GM23338 (cell line): ENCODE data around the gene MIX23. TPM values are rescaled to one million over a fixed set of nuclear protein-coding genes. Genes with fewer than 3 reads are reported as not detected.

Source experiments
- ATAC-seq: fragments of 200-7000 bp; cut with Tn5 transposase; 3 replicates; pipeline ENCODE4 v1.9.1; 2020
- DNase-seq: peaks from one replicate; pipeline ENCODE4 v3.0.0-alpha.2; 2015; ENCODE audit warnings: low spot score
- H2AFZ ChIP-seq: fragments of 200-600 bp; sonication (generic); 2 replicates; pipeline ENCODE4 v1.8.0; 2016; ENCODE audit warnings: antibody characterized with exemption, mild to moderate bottlenecking, moderate library complexity
- H3F3A ChIP-seq: fragments of 200-600 bp; sonication (generic); replicated peaks from 2 replicates; pipeline ENCODE4 v1.8.0; 2017; ENCODE audit warnings: antibody characterized with exemption, mixed run types, low read depth
- H3K27ac ChIP-seq: fragments of 200-600 bp; sonication (generic); 2 replicates; pipeline ENCODE4 v1.6.1; 2016; ENCODE audit warnings: low read depth
- H3K27me3 ChIP-seq: fragments of 200-600 bp; sonication (generic); 2 replicates; pipeline ENCODE4 v1.8.0; 2016; ENCODE audit warnings: mild to moderate bottlenecking, mixed run types, moderate library complexity; ENCODE audit not compliant: insufficient read depth
- H3K36me3 ChIP-seq: fragments of 200-600 bp; sonication (generic); 2 replicates; pipeline ENCODE4 v1.8.0; 2016; ENCODE audit warnings: mild to moderate bottlenecking; ENCODE audit not compliant: insufficient read depth
- H3K4me1 ChIP-seq: fragments of 200-600 bp; sonication (generic); 2 replicates; pipeline ENCODE4 v1.8.0; 2016; ENCODE audit warnings: mild to moderate bottlenecking, moderate library complexity; ENCODE audit not compliant: insufficient read depth
- H3K4me2 ChIP-seq: fragments of 200-600 bp; sonication (generic); 2 replicates; pipeline ENCODE4 v1.7.1; 2017; ENCODE audit warnings: mixed run types
- H3K4me3 ChIP-seq: fragments of 200-600 bp; sonication (generic); 2 replicates; pipeline ENCODE4 v1.6.1; 2016; ENCODE audit warnings: mixed run types
- H3K79me2 ChIP-seq: fragments of 200-600 bp; sonication (generic); replicated peaks from 2 replicates; pipeline ENCODE4 v1.8.0; 2017; ENCODE audit warnings: mild to moderate bottlenecking; ENCODE audit not compliant: insufficient read depth
- H3K9me2 ChIP-seq: fragments of 200-600 bp; sonication (generic); 2 replicates; pipeline ENCODE4 v1.8.0; 2017; ENCODE audit not compliant: insufficient read depth
- H4K20me1 ChIP-seq: fragments of 200-600 bp; sonication (generic); replicated peaks from 2 replicates; pipeline ENCODE4 v1.8.0; 2017; ENCODE audit warnings: mild to moderate bottlenecking; ENCODE audit not compliant: insufficient read depth
- H3K27ac Mint-ChIP-seq: 2 replicates; pipeline ENCODE4 v1.8.0; 2020; ENCODE audit warnings: inconsistent platforms, mild to moderate bottlenecking, moderate library complexity, mixed read lengths
- H3K27me3 Mint-ChIP-seq: 3 replicates; pipeline ENCODE4 v1.8.0; 2022; ENCODE audit warnings: low read depth, mild to moderate bottlenecking, moderate library complexity, mixed read lengths, inconsistent platforms; ENCODE audit not compliant: insufficient read depth, poor library complexity
- H3K36me3 Mint-ChIP-seq: 3 replicates; pipeline ENCODE4 v1.8.0; 2021; ENCODE audit warnings: low read depth, mild to moderate bottlenecking, inconsistent platforms, moderate library complexity, mixed read lengths
- H3K4me1 Mint-ChIP-seq: 3 replicates; pipeline ENCODE4 v1.8.0; 2020; ENCODE audit warnings: mild to moderate bottlenecking, inconsistent platforms, mixed read lengths
- H3K4me3 Mint-ChIP-seq: 3 replicates; pipeline ENCODE4 v1.8.0; 2021; ENCODE audit warnings: moderate library complexity, mild to moderate bottlenecking, inconsistent platforms, mixed read lengths
- H3K9me3 Mint-ChIP-seq: 3 replicates; pipeline ENCODE4 v1.8.0; 2020; ENCODE audit warnings: moderate library complexity, mild to moderate bottlenecking, inconsistent platforms, mixed read lengths
- CREB1 ChIP-seq: fragments of 250-450 bp; sonication (Bioruptor Pico); IDR thresholded peaks from 2 replicates; pipeline ENCODE4 v1.5.0; 2020; ENCODE audit warnings: low read depth, mild to moderate bottlenecking, moderate library complexity
- EZH2 ChIP-seq: fragments of 200-600 bp; sonication (generic); IDR thresholded peaks from one replicate; pipeline ENCODE4 v1.8.0; 2017; ENCODE audit warnings: antibody characterized with exemption, mild to moderate bottlenecking, low read depth; ENCODE audit not compliant: unreplicated experiment
- EZH2phosphoT487 ChIP-seq: fragments of 200-600 bp; sonication (generic); IDR thresholded peaks from one replicate; pipeline ENCODE4 v1.8.1; 2018; ENCODE audit warnings: antibody characterized with exemption; ENCODE audit not compliant: unreplicated experiment
- JUNB ChIP-seq: IDR thresholded peaks from one replicate; pipeline ENCODE4 v1.6.1; 2016; ENCODE audit warnings: antibody characterized with exemption; ENCODE audit not compliant: unreplicated experiment
- NANOG ChIP-seq: IDR thresholded peaks from 2 replicates; pipeline ENCODE4 v1.6.1; 2016; ENCODE audit warnings: antibody characterized with exemption, borderline replicate concordance
- POLR2AphosphoS5 ChIP-seq: IDR thresholded peaks from 2 replicates; pipeline ENCODE4 v1.6.1; 2016; ENCODE audit warnings: antibody characterized with exemption, low read depth
- STAT1 ChIP-seq: IDR thresholded peaks from one replicate; pipeline ENCODE4 v1.6.1; 2016; ENCODE audit warnings: antibody characterized with exemption; ENCODE audit not compliant: unreplicated experiment
- ZNF114 ChIP-seq: fragments of 250-450 bp; sonication (Bioruptor Pico); IDR thresholded peaks from 2 replicates; pipeline ENCODE4 v1.5.0; 2020; ENCODE audit warnings: mild to moderate bottlenecking, moderate library complexity
- ZNF331 ChIP-seq: fragments of 250-450 bp; sonication (Bioruptor Pico); IDR thresholded peaks from 2 replicates; pipeline ENCODE4 v1.5.0; 2020; ENCODE audit warnings: low read depth, mild to moderate bottlenecking, moderate library complexity
- polyA plus RNA-seq: library from polyadenylated mRNA; unstranded; fragments of >200 nt; fragmentation: Nextera tagmentation; extraction: Ambion mirVana; gene quantifications from 2 replicates; pipeline ENCODE4 v1.2.1, GENCODE V29; 2016
- total RNA-seq: library from RNA; depleted of rRNA; stranded (reverse); fragments of >200 nt; shearing (Covaris generic); gene quantifications from 2 replicates; pipeline ENCODE4 v1.2.3, GENCODE V29; 2014
- TF ChIP-seq, protein P1 (sequence below), 2 experiments: fragments of 200-600 bp in 1 of 2; sonication (generic) in 1 of 2; conservative IDR thresholded peaks; 2 replicates each; pipeline versions ENCODE4 v1.5.1 to v1.6.1; 2016 to 2017; ENCODE audit warnings: antibody characterized with exemption in 2 of 2, low read depth in 2 of 2, mild to moderate bottlenecking in 2 of 2, moderate library complexity in 1 of 2
- TF ChIP-seq, protein P2 (sequence below): IDR thresholded peaks from 2 replicates; pipeline ENCODE4 v1.6.1; 2016; ENCODE audit warnings: antibody characterized with exemption
- TF ChIP-seq, protein P3 (sequence below): IDR thresholded peaks from one replicate; pipeline ENCODE4 v1.6.1; 2018; ENCODE audit warnings: antibody characterized with exemption; ENCODE audit not compliant: unreplicated experiment
- TF ChIP-seq, protein P4 (sequence below): fragments of 250-450 bp; sonication (Bioruptor Pico); IDR thresholded peaks from 2 replicates; pipeline ENCODE4 v1.5.0; 2020; ENCODE audit warnings: mild to moderate bottlenecking, moderate library complexity

Gene MIX23
- total and polyA plus RNA-seq, 2 experiments from 2014 or later = 57.7 to 146 TPM

DNA sequence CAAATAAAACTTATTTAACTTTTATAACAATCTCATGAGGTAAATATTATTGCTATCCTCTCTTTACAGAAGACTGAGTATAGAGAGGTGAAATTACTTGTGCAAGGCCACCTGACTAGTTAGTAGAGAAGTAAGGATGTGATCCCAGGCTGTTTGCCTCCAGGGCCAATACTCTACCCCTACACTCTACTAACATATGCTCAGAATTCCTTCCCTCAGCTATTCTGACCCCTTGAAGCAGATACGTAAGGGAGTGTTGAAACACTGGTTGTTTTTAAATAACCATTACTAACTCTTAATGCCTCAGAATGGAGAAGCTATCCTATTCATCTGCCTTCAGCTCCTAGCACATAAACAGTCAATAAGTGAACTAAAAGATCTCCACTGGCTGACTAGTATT lies 33.9 kb downstream of the MIX23 start:
- H3K27me3 ChIP-seq = no peaks in the 10 kb centered on the region
- Mint-ChIP-seq H3K27me3 (no peaks in the 10 kb centered on the region), H3K4me1 (no peaks in the 10 kb centered on the region), H3K27ac (no peak overlapping the region), H3K9me3 (peaks cover 4% of the 10 kb centered on the region; the same call in 2 of the 3 replicates), H3K4me3 (no peak overlapping the region), H3K36me3 (no peaks in the 10 kb centered on the region)
- no peak for TF ChIP-seq CREB1
- TF ChIP-seq EZH2phosphoT487 = no peak
- TF ChIP-seq, protein P1, sequence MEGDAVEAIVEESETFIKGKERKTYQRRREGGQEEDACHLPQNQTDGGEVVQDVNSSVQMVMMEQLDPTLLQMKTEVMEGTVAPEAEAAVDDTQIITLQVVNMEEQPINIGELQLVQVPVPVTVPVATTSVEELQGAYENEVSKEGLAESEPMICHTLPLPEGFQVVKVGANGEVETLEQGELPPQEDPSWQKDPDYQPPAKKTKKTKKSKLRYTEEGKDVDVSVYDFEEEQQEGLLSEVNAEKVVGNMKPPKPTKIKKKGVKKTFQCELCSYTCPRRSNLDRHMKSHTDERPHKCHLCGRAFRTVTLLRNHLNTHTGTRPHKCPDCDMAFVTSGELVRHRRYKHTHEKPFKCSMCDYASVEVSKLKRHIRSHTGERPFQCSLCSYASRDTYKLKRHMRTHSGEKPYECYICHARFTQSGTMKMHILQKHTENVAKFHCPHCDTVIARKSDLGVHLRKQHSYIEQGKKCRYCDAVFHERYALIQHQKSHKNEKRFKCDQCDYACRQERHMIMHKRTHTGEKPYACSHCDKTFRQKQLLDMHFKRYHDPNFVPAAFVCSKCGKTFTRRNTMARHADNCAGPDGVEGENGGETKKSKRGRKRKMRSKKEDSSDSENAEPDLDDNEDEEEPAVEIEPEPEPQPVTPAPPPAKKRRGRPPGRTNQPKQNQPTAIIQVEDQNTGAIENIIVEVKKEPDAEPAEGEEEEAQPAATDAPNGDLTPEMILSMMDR (conservative IDR thresholded peaks at IDR 0.05; ENCODE audit: low read depth in 2 of 2) = no peak
- TF ChIP-seq, protein P2, sequence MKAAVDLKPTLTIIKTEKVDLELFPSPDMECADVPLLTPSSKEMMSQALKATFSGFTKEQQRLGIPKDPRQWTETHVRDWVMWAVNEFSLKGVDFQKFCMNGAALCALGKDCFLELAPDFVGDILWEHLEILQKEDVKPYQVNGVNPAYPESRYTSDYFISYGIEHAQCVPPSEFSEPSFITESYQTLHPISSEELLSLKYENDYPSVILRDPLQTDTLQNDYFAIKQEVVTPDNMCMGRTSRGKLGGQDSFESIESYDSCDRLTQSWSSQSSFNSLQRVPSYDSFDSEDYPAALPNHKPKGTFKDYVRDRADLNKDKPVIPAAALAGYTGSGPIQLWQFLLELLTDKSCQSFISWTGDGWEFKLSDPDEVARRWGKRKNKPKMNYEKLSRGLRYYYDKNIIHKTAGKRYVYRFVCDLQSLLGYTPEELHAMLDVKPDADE = no peak
- TF ChIP-seq, protein P3, sequence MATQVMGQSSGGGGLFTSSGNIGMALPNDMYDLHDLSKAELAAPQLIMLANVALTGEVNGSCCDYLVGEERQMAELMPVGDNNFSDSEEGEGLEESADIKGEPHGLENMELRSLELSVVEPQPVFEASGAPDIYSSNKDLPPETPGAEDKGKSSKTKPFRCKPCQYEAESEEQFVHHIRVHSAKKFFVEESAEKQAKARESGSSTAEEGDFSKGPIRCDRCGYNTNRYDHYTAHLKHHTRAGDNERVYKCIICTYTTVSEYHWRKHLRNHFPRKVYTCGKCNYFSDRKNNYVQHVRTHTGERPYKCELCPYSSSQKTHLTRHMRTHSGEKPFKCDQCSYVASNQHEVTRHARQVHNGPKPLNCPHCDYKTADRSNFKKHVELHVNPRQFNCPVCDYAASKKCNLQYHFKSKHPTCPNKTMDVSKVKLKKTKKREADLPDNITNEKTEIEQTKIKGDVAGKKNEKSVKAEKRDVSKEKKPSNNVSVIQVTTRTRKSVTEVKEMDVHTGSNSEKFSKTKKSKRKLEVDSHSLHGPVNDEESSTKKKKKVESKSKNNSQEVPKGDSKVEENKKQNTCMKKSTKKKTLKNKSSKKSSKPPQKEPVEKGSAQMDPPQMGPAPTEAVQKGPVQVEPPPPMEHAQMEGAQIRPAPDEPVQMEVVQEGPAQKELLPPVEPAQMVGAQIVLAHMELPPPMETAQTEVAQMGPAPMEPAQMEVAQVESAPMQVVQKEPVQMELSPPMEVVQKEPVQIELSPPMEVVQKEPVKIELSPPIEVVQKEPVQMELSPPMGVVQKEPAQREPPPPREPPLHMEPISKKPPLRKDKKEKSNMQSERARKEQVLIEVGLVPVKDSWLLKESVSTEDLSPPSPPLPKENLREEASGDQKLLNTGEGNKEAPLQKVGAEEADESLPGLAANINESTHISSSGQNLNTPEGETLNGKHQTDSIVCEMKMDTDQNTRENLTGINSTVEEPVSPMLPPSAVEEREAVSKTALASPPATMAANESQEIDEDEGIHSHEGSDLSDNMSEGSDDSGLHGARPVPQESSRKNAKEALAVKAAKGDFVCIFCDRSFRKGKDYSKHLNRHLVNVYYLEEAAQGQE = no peak
- TF ChIP-seq EZH2 = no peak
- TF ChIP-seq, protein P4, sequence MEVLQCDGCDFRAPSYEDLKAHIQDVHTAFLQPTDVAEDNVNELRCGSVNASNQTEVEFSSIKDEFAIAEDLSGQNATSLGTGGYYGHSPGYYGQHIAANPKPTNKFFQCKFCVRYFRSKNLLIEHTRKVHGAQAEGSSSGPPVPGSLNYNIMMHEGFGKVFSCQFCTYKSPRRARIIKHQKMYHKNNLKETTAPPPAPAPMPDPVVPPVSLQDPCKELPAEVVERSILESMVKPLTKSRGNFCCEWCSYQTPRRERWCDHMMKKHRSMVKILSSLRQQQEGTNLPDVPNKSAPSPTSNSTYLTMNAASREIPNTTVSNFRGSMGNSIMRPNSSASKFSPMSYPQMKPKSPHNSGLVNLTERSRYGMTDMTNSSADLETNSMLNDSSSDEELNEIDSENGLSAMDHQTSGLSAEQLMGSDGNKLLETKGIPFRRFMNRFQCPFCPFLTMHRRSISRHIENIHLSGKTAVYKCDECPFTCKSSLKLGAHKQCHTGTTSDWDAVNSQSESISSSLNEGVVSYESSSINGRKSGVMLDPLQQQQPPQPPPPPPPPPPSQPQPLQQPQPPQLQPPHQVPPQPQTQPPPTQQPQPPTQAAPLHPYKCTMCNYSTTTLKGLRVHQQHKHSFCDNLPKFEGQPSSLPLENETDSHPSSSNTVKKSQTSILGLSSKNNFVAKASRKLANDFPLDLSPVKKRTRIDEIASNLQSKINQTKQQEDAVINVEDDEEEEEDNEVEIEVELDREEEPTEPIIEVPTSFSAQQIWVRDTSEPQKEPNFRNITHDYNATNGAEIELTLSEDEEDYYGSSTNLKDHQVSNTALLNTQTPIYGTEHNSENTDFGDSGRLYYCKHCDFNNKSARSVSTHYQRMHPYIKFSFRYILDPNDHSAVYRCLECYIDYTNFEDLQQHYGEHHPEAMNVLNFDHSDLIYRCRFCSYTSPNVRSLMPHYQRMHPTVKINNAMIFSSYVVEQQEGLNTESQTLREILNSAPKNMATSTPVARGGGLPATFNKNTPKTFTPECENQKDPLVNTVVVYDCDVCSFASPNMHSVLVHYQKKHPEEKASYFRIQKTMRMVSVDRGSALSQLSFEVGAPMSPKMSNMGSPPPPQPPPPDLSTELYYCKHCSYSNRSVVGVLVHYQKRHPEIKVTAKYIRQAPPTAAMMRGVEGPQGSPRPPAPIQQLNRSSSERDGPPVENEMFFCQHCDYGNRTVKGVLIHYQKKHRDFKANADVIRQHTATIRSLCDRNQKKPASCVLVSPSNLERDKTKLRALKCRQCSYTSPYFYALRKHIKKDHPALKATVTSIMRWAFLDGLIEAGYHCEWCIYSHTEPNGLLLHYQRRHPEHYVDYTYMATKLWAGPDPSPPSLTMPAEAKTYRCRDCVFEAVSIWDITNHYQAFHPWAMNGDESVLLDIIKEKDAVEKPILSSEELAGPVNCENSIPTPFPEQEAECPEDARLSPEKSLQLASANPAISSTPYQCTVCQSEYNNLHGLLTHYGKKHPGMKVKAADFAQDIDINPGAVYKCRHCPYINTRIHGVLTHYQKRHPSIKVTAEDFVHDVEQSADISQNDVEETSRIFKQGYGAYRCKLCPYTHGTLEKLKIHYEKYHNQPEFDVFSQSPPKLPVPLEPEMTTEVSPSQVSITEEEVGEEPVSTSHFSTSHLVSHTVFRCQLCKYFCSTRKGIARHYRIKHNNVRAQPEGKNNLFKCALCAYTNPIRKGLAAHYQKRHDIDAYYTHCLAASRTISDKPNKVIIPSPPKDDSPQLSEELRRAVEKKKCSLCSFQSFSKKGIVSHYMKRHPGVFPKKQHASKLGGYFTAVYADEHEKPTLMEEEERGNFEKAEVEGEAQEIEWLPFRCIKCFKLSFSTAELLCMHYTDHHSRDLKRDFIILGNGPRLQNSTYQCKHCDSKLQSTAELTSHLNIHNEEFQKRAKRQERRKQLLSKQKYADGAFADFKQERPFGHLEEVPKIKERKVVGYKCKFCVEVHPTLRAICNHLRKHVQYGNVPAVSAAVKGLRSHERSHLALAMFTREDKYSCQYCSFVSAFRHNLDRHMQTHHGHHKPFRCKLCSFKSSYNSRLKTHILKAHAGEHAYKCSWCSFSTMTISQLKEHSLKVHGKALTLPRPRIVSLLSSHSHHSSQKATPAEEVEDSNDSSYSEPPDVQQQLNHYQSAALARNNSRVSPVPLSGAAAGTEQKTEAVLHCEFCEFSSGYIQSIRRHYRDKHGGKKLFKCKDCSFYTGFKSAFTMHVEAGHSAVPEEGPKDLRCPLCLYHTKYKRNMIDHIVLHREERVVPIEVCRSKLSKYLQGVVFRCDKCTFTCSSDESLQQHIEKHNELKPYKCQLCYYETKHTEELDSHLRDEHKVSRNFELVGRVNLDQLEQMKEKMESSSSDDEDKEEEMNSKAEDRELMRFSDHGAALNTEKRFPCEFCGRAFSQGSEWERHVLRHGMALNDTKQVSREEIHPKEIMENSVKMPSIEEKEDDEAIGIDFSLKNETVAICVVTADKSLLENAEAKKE (CRISPR knock-in tag) = no peak
- TF ChIP-seq JUNB = no peak
- no peak for TF ChIP-seq STAT1
- TF ChIP-seq ZNF114 (CRISPR knock-in tag) = no peak
- no peak for TF ChIP-seq NANOG
- no peak for TF ChIP-seq ZNF331 (CRISPR knock-in tag)
- TF ChIP-seq POLR2AphosphoS5 = no peak
- DNase-seq (no peak), ATAC-seq (no peak)
- H3K27ac ChIP-seq = no peak overlapping the region
- H2AFZ ChIP-seq = no peak overlapping the region
- no peaks in the 10 kb centered on the region for H3K36me3 ChIP-seq
- no peaks in the 10 kb centered on the region for H3K4me1 ChIP-seq
- no peaks in the 10 kb centered on the region for H3K79me2 ChIP-seq
- no peaks in the 10 kb centered on the region for H3F3A ChIP-seq
- H3K4me2 ChIP-seq = no peak overlapping the region
- H4K20me1 ChIP-seq = no peaks in the 10 kb centered on the region
- H3K9me2 ChIP-seq = no peaks in the 10 kb centered on the region
- no peak overlapping the region for H3K4me3 ChIP-seq
